Right forelimb (tissue), 1 donor: Measurements from ENCODE around the gene SHROOM1.

Experiments
- DNase-seq: peaks from one replicate; pipeline ENCODE4 v3.0.0-alpha.2; 2018

The SHROOM1 gene

GRCh38 chr5:132853323-132853722 is 22.9 kb upstream of the SHROOM1 start:
- DNase-seq = no peak

GRCh38 chr5:132850066-132850465 is 19.6 kb upstream of the SHROOM1 start:
- no peak for DNase-seq

DNA sequence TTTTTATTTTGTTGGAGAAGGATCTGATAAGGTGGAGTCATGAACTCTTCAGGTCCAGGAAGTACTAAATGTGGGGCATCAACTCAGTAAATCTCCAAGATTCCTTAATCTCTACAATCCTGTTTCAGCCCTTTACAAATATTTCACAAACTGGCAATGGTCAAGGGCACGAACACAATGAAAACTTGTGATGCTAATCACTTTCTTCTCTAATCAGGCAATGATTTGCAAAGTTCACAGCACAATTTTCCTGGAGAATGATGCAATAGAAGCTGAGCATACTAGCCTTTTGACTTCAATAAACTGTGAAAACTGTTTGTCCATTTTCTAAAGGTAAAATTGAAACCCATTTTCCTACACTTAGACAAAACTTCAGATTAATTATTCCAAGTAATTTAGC is 18.9 kb upstream of the SHROOM1 start:
- no peak for DNase-seq

GRCh38 chr5:132848270-132848669 is 17.8 kb upstream of the SHROOM1 start:
- DNase-seq = no peak

DNA sequence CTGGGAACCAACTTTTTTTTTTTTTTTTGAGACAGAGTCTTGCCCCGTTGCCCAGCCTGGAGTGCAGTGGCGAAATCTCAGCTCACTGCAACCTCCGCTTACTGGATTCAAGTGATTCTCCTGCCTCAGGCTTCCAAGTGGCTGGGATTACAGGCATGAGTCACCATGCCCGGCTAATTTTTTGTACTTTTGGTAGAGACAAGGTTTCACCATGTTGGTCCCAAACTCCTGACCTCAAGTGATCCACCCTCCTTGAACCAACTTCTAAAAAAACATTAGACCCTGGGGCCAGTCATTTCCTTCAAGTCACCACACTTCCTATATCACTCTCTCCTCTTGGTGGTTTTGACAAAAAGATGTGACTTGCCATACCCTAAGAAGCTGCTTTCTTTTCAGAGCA is 10.9 kb upstream of the SHROOM1 start:
- no peak for DNase-seq

GRCh38 chr5:132840896-132841295 is 10.4 kb upstream of the SHROOM1 start:
- DNase-seq = no peak

GRCh38 chr5:132840313-132840712 is 9.9 kb upstream of the SHROOM1 start:
- no peak for DNase-seq

DNA sequence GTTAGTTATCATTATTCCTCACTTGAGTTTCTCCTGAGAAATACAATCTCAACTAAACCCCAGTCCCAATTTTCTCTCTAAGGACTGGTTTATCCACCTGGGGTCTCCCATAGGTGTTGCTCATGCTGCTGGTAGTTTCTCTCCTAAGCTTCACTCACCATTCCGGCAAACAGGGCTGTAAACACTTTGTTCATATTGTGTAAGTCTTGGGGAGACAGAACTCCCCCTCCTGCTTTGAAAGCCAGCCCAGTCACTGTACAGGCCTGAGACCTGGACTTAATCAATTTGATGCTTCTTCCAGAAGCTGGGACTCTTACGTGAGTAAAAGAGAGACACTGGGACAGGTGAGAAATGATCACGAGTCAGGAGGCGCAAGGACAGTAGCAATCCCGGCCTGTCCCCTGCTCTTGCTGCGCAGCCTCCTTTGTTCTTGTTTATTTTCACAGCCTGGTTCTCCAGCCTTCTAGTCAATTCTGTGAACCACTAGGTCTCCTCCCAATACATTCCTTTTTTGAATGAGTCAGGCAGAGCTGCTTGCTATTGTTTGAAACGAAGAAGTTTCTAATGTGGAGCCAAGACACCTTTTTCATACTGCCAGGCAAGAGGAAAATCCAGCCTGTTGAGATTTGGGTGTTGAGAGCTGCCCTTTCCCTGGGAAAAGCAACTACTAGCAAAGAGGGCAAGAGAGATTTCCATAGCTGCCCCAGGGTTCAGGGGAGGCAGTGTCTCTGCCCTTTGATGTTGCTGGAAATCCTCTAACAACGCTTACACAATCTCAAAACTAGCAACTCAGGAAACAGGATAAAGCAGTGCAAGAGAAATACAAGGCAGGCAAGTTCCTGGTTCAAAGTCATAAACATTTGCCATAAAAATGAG is 9.2 kb upstream of the SHROOM1 start:
- no peak for DNase-seq

DNA sequence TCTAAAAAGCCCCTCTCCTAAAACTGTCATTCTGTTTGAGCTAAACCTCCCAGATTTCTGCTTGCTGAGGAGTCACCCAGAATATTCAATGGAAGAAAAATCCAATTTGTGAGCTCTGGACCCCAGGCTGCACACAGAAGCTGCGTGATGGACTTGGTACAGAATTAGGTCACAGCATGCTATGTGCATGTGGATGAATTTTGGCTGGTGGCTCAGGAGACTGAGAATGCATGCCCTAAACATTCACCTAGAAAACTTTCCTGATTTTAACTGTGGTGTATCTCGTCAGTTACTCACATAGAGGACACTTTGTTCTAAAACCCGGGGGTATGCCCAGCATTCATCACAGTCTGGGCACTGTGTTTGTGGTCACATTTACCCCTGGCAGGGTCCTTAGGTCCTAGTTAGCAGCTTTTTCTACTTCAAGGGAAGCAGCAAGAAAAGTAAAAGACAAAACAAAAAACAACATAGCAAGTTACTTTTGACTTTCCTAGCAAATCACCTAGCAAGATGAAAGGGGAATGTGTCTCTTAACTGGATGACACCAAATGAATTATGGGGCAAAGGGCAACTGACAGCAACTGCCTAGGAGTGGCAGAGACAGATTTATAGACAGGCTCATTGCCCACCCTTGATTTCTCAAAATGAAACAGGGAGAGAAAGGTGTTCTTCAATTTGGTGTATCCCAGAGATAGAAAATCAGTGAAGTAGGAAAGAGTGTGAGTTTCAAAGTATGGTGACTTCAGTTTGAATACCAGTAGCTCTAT is 8.3 kb upstream of the SHROOM1 start:
- no peak for DNase-seq

- no peak for DNase-seq
These were observed 7.4 kb upstream of the SHROOM1 start for GRCh38 chr5:132837868-132838267.

DNA sequence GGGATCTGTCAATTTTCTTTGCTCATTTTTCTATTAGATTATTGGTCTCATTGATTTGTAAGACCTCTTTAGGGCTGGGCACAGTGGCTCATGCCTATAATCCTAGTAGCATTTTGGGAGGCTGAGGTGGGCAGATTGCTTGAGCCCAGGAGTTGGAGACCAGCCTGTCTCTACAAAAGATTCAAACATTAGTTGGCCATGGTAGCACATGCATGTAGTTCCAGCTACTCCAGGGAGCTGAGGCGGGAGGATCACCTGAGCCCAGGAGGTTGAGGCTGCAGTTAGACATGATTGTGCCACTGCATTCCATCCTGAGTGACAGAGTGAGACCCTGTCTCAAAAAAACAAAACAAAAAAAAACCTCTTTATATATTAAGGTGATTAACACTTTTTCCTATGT is 6.4 kb upstream of the SHROOM1 start:
- DNase-seq = no peak

- DNase-seq = no peak
These were observed 3.6 kb upstream of the SHROOM1 start for GRCh38 chr5:132834057-132834456.

DNA sequence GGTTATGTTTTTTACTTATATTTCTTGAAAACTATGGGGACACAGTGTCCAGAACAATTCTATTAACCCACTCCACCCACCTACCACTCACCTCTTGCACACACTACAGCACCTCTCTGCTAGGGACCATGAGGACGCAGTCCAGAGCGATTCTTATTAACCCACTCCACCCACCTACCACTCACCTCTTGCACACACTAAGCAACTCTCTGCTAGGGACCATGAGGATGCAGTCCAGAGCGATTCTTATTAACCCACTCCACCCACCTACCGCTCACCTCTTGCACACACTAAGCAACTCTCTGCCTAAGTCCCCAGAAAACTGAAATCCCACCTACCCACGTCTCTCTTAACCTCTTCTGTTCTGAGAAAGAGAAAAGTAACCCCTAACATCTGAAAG is 2.2 kb upstream of the SHROOM1 start:
- DNase-seq = no peak

DNA sequence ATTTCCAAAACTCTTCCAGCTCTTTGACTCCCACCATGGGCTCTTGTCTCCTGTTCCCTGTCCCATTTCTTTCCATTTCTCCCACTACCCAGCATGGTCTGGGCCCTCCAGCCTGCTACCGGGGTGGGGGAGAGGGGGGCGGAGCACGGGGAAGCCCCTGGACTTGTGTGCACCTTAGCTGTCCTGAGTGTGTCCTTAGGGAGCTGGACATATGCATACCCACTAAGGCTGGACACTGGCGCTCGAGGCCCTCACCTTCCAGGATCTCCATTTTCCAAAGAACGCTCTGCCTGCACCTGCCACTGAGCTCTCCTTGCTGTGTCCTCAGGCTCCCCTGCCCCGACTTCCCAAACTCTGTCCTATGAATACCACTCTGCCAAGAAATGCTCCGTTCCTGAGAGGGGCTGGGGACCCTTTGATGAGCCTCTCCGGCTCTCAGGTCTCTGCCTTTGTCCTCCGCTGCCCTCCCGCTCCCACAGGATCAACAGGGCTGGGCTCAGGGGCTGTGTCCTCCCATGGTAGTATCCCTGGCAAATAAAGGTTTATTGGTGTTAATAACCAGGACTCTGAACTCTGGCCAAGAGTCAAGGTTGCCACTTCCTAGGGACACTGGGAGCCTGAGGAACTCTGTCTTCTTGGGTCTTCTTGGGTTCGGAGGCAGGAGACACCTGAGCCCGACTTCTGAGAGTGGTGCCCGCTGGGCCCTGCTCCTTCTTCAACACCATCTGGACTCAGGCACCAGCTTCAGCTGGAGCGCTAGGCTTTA is 831 bp upstream of the SHROOM1 start:
- no peak for DNase-seq

- DNase-seq = peak; percentile 85
These were observed 558 bp downstream of the SHROOM1 start for GRCh38 chr5:132829742-132830435.

DNA sequence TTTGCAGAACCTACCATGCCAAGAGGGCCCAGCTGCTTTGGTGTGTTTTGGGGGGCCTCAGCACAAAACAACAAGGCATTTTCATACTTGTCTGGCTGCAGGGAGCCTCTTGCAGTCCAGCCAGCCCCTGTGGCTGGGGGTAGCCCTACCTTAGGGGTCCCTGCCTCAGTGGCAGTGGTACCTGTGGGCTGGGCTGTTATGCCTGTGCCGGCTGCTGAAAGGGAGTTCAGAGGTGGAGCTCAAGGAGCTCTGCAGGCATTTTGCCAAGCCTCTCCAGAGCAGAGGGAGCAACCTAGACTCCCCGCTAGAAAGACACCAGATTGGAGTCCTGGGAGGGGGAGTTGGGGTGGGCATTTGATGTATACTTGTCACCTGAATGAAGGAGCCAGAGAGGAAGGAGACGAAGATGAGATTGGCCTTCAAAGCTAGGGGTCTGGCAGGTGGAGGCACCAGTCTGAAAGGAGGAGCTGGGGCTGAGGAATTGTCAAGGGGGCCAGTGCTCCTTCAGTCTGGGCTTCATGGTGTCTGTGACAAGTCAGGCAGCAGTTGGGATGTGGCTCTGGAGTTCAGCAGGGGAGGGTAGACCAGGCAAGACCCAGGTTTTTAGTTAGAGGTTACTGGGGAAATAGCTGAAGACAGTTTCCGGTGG is 1.5 kb downstream of the SHROOM1 start:
- no peak for DNase-seq

GRCh38 chr5:132827943-132828673 is 2.3 kb downstream of the SHROOM1 start:
- DNase-seq = no peak

GRCh38 chr5:132826424-132827082 is 3.9 kb downstream of the SHROOM1 start:
- no peak for DNase-seq

GRCh38 chr5:132825834-132826391 is 4.5 kb downstream of the SHROOM1 start:
- DNase-seq = no peak

DNA sequence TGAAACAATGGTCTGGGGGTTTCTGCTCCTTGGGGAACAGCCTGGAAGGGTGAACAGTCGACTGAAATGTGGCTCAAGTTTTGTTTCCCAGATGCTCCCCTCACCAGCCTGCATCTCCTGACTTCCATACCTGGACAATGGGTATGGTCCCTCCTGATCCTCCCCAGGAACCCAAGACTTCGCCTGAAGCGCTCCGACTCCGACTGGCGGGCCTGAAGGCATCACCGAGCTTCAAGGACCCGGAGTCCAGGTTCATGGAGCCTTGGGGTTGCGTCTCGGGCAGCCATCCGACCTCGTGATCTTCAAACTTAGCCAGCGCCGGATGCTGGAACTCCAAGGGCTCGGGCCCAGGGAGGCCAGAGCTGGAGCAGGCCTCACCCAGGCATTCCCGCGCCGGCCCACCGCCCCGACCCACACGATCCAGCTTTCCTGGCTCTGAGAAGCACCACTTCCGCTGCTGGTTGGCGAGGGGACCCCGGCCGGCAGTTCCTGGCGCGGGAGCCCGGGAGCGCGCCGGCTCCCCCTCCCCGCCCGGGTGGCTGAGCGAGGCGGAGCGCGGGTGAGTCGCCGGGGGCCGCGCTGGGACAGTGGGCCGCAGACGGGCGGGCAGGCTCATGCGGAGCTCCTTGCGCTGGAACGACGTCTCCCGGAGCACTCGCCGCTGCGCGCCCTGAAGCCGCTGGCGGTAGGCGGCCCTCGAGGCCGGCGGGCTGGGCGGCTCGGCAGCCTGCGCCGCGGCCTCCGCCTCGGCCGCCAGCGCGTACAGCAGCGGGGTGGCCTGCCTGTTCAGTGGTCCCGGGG is 5.2 kb downstream of the SHROOM1 start:
- DNase-seq = peak; percentile 58
